Fibroblast of gingiva (primary cell): Measurements from ENCODE around the gene ZC3H6.
"Not testable (repeated sequence)": the region's sequence is repeated elsewhere in the genome, so short reads cannot be mapped to it uniquely, and the experiment has no call there.

ENCODE experiments used
- DNase-seq: peaks from one replicate; pipeline ENCODE4 v3.0.0-alpha.2; 2011; ENCODE audit warnings: low read depth

Gene ZC3H6

DNA sequence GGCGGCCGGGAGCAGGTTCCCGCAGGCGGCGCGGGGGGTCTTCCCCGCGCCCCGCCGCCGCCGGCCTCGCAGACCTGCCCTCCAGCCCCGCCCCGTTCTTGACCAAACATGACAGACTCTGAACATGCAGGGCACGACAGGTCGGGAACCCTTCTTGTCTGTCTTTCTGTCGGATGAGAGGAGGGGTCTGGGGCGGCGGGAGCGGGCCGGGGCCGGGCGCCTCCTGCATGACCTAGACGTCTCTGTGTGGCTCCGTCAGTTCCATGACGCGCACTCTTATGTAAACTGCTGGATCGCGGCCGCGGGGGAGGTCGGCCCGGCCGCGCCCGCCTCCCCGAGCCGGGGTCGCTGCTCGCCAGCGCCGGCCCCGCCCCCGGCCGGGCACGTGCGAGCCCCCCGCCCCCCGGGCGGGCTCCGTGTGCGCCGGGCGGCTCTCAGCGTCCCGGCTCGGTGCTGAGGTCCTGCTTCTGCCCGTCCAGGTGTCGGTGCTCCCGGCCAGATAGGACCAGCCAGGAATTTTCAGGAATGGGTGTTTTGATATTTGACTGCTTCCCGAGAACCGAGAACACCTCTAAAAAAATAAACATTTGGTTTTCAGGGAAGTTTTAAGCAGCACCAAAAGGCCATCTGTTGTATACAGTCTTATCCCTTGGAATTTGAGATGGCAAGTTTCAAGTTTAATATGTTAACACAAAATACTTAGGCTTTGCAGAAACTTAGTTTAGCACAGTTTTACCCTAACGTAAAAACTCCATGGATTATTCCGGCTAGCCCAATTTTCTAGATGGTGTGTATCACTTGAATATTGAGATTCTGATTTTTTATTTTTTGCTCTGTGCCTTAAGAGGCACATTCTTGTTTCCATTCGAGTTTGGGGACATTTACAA lies 733 bp downstream of the ZC3H6 start:
- peak; percentile 82 for DNase-seq

GRCh38 chr2:112276954-112277353 lies 1.6 kb downstream of the ZC3H6 start:
- DNase-seq = no peak

GRCh38 chr2:112277596-112278220 lies 2.3 kb downstream of the ZC3H6 start:
- no peak for DNase-seq

DNA sequence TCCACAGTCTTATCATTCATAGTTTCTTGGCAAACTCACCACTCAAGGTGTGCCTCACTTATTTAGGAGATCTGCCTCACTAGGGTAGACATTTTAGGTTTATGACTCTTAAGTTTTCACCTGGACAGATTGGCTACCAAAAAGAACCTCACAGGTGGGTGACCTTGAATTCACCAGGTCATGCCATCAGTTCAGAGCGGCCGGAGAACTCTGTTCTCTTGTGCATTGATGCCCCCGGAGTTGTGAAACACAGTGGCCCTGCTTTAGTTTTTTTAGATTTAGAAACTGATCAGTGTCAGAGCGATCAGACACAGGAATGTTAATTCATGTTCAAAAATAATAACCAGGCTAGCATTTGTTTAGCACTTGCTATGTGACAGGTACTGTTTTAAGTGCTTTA lies 6.7 kb downstream of the ZC3H6 start:
- DNase-seq = not testable (repeated sequence)

- DNase-seq = not testable (repeated sequence)
Observed at GRCh38 chr2:112283535-112283934, 8.1 kb downstream of the ZC3H6 start.

- no peak for DNase-seq
Observed at GRCh38 chr2:112290088-112290487, 14.7 kb downstream of the ZC3H6 start.

DNA sequence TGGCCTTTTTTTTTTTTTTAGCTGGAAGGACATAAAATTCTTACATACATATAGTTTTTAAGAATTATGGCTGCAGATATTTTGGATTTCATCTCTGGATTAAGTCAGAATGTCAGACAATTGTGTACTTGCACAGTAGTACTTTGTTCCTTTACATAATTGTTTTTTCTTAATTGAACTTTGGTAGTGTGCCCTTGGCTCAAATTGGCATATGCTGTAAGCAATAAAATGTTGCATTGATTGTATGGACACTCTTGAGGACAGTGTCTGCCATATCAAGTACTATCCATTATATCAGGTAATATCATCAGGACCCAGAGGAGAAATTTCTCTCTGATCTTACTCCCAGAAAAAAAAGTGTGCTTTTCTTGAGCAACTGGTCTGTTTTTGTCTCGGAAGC lies 15.3 kb downstream of the ZC3H6 start:
- no peak for DNase-seq

DNA sequence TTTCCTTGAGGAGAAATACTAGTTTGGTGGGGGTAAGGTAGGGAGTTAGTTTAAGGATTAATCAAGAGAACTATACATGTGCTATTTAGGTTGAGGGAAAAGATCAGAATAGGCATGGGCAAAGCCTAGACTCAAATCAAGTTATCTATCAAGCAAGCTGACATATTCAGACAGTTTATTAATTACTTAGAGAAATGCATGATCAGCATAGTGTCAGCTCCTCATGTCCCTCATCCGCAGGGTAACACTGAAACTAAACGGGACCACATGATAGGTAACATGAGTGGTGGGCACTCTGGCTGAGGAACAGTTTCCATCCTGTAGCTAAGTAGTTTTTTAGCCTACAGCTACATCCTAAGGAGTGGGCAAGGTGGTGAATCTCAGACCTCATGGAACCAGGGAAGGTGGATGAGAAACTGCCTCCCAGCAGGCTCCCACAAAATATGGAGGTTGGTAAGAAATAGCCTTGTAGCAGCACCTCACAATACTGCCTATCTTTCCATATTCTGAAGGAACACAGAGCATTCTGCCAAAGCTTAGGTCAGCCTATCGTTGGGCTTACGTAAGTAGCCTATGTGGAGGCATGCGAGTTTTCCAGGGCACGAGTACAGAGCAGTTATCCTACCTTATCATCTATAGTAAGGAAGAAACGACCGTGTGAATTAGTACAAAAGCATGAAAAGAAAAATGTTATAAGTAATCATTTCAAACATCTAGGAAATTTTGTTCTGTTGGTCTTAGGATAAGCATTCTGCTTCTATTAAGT lies 18.4 kb downstream of the ZC3H6 start:
- DNase-seq = no peak

GRCh38 chr2:112295407-112296078 lies 20.1 kb downstream of the ZC3H6 start:
- DNase-seq = no peak

DNA sequence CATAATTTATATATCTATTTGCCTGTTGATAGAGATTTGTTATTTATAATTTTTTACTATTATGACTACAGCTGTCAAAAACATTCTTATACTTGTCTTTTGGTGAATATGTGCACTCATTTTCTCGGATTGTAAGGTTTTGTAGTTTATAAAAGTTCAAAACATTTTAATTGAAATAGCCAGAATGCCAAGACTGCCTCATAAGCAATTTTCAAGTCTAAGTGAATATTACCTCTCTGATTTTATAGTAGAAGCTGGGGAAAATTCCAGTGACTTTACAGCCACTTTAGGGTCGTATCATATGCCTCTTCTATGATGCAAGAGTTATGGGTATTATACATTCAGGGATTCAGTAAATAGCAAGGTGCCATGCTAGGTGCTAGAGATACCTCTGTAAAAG lies 21.0 kb downstream of the ZC3H6 start:
- no peak for DNase-seq

- no peak for DNase-seq
Observed at GRCh38 chr2:112301171-112301584, 25.8 kb downstream of the ZC3H6 start.

- no peak for DNase-seq
Observed at GRCh38 chr2:112301973-112302372, 26.6 kb downstream of the ZC3H6 start.

DNA sequence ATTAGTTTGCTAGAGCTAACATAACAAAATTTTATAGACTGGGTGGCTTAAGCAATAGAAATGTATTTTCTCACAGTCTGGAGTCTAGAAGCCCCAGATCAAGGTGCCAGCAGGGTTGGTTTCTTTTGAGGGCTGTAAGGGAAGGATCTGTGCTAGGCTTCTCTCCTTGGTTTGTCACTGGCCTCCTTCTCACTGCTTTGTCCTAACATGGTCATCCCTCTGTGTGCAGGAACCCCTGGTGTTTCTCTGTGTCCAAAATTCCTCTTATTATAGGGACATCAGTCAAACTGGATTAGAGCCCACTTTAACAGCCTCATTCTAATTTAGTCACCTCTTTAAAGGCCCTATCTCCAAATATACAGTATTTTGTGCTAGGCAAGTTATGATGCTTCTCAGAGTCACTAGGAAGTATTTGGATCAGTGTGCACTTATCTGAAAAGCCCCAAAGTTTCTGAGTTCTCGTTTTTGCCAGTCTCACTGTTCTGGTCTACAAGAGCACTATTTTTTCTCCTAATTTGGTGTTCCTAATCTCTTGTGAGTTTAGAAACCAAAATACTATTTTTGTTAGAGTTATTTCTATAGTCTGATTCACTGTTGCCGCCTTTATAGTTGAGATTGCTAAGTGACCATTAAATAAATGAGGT lies 29.0 kb downstream of the ZC3H6 start:
- no peak for DNase-seq

DNA sequence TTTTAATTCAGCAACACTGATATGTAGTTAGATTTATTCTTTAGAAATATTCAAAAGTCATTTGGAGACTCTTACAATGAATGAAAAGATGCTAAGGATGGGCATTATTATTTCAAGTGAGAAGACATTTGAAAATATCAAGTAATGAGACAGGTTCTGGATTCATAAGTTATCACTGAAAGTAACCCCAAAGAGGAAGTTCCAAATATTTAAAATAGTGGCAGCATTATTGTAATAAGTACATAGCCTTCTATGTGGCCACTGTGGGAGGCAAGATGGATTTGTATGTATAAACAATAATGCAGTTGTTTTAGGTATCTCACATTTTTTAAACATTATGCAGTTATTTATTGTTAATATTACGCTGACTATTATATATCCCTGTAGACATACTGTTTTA lies 29.7 kb downstream of the ZC3H6 start:
- no peak for DNase-seq

- DNase-seq = no peak
Observed at GRCh38 chr2:112310906-112311305, 35.5 kb downstream of the ZC3H6 start.

GRCh38 chr2:112311932-112312331 lies 36.5 kb downstream of the ZC3H6 start:
- DNase-seq = no peak

GRCh38 chr2:112312821-112313220 lies 37.4 kb downstream of the ZC3H6 start:
- no peak for DNase-seq

- DNase-seq = peak; percentile 27
Observed at GRCh38 chr2:112314856-112315255, 39.5 kb downstream of the ZC3H6 start.

DNA sequence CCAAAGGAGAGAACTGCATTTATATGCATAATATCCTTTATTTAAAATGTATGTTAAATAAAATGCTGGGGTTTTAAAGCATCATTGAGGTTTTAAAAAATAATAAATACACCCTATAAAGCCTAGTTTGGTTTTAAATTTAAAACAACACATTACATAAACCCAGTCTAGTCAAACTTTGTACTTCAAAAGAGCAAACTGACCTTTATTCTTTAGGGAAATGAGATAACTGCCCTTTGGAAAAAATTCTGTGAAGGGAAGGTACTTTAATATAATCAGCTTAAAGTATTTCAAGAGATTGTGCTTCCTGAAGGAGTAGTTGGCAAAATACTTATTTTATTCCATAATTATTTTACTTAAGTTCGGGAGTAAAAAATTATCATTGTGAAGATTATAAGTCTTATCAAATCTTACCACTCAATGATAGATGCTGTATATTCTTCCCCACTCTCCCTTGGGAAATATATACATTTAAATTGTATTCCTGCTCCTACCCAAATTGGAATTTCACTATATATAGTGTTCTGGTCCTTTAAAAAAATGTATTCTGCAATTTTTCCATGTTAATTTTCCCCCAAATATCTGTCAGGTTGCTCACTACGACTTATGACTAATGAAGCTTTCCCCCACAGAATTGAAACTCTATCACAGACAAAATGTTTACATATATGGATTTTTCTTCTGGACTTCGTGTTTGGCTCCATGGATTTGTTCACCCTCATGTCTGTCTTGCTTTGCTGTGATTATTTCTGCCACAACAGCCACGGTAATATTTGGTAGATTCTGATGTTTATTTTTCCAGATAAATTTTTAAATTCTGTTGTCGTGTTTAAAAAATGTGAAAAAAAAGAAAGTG lies 42.1 kb downstream of the ZC3H6 start:
- DNase-seq = peak; percentile 3

- no peak for DNase-seq
Observed at GRCh38 chr2:112318515-112318914, 43.1 kb downstream of the ZC3H6 start.
